ENCODE data around the gene RNF150. TPM values are rescaled to one million over a fixed set of nuclear protein-coding genes. Genes with fewer than 3 reads are reported as not detected.

RNF150 gene
- polyA plus RNA-seq, 1 experiment = 9.8 TPM

DNA sequence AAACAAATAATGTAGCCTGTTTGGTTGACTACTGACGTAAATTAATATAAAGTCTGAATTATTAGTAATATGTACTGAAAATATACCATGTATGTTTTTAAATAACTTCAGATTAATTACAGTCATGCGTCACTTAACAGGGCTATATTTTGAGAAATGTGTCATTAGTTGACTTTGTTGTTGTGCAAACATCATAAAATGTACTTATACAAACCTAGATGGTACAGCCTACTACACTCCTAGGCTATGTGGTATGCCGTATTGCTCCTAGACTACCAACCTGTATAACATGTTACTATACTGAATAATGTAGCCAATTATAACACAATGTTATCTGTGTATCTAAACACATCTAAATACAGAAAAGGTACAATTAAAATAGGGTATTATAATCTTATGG lies 66.6 kb downstream of the RNF150 start:
- Histone ChIP-seq H3K9me3 (ENCODE audit: control insufficient read depth, insufficient read depth, low read length) (no peaks in the 10 kb centered on the region), H3K4me3 (ENCODE audit: low read depth, low read length) (no peak overlapping the region), H3K27ac (ENCODE audit: low read depth, low read length) (no peak overlapping the region), H3K27me3 (ENCODE audit: control insufficient read depth, insufficient read depth, low read length) (no peaks in the 10 kb centered on the region)
- CTCF ChIA-PET = no interaction called here
- DNase-seq (ENCODE audit: low read depth, low spot score) = no peak
- no peak for TF ChIP-seq CTCF (IDR thresholded peaks at IDR 0.05; ENCODE audit: low read depth, low read length)
- POLR2A ChIA-PET = no interaction called here

GRCh38 chr4:141065872-141066271 lies 67.4 kb downstream of the RNF150 start:
- DNase-seq (ENCODE audit: low read depth, low spot score) = no peak
- CTCF ChIA-PET = interaction anchor here (0.7 to 1.0 kb wide), 2 partner anchors 68 to 182 kb away, joined by 3 read pairs; no protein-coding TSS in a partner anchor

DNA sequence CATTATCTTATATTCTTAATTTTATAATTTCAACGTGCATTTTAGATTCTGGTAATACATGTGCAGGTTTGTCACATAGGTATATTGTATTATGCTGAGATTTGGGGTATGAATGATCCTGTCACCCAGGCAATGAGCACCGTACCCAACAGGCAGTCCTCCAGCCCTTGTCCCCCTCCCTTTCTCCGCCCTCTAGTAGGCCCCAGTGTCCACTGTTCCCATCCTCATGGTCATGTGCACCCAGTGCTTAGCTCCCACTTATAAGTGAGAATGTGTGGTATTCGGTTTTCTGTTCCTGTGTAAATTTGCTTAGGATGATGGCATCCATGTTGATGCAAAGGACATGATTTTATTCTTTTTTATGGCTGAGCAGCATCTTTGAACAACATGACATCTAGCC lies 70.6 kb downstream of the RNF150 start:
- Histone ChIP-seq H3K9me3 (ENCODE audit: control insufficient read depth, insufficient read depth, low read length) (no peaks in the 10 kb centered on the region), H3K27ac (ENCODE audit: low read depth, low read length) (no peak overlapping the region), H3K4me3 (ENCODE audit: low read depth, low read length) (no peak overlapping the region), H3K27me3 (ENCODE audit: control insufficient read depth, insufficient read depth, low read length) (no peaks in the 10 kb centered on the region)
- no peak for TF ChIP-seq CTCF (IDR thresholded peaks at IDR 0.05; ENCODE audit: low read depth, low read length)
- no peak for DNase-seq (ENCODE audit: low read depth, low spot score)
- ChIA-PET POLR2A (no interaction called here), CTCF (no interaction called here)

More at GRCh38 chr4:141065872-141066271, 67.4 kb downstream of the RNF150 start:
- H3K9me3 ChIP-seq (ENCODE audit: control insufficient read depth, insufficient read depth, low read length) = no peaks in the 10 kb centered on the region
- H3K27me3 ChIP-seq (ENCODE audit: control insufficient read depth, insufficient read depth, low read length) = no peaks in the 10 kb centered on the region
- no peak overlapping the region for H3K4me3 ChIP-seq (ENCODE audit: low read depth, low read length)
- no peak overlapping the region for H3K27ac ChIP-seq (ENCODE audit: low read depth, low read length)
- POLR2A ChIA-PET = no interaction called here
- TF ChIP-seq CTCF (IDR thresholded peaks at IDR 0.05; ENCODE audit: low read depth, low read length) = no peak

DNA sequence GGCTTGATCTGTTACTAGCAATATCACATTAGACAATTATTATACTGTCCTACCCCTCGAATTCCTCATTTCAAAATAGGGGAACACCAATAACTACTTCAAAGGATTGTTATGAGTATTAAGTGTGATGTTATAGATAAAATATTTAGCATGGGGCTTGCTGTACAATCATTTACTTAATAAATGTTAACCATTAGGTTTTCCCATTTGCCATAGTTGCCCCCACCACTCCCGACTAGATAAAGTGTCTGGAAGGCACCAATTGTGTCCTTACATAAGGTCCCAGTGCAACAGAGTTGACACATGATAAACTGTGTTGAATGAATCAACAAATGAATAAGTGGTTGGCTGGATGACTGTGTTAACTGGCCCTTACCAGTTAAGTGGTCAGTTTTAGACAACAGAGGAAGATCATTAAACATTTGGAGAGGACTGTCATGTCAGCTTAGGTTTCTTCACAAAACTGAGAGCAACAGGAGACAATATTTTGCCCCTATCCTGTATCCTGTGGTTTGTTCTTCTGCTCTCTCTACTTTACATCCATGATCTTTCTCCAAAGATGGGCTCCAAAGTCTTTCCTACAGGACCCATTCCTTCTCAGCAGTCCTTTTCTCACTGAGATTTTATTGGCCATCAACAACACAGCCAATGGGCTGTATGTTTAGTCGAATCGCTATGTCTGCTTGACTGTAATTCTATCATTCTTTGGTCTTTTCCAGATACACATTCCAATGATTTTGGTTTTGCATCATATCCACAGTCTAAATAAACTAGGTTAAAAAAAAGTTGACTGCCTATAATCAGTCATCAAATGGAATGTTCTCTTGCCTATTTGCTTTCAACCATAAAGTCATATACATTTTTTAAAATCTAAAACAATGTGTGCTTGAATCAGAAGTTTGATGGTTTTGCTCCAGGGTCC lies 74.4 kb downstream of the RNF150 start:
- Histone ChIP-seq H3K27me3 (ENCODE audit: control insufficient read depth, insufficient read depth, low read length) (no peaks in the 10 kb centered on the region), H3K27ac (ENCODE audit: low read depth, low read length) (peak overlapping the region; percentile 54), H3K4me3 (ENCODE audit: low read depth, low read length) (no peak overlapping the region), H3K9me3 (ENCODE audit: control insufficient read depth, insufficient read depth, low read length) (no peaks in the 10 kb centered on the region)
- DNase-seq (ENCODE audit: low read depth, low spot score) = peak; percentile 63
- ChIA-PET POLR2A (interaction anchor here (0.7 kb wide), 1 partner anchor 12 kb away, joined by 5 read pairs; no protein-coding TSS in a partner anchor), CTCF (interaction anchor here (0.7 kb wide), 1 partner anchor 1474 kb away, joined by 3 read pairs; no protein-coding TSS in a partner anchor)
- TF ChIP-seq CTCF (IDR thresholded peaks at IDR 0.05; ENCODE audit: low read depth, low read length) = no peak

DNA sequence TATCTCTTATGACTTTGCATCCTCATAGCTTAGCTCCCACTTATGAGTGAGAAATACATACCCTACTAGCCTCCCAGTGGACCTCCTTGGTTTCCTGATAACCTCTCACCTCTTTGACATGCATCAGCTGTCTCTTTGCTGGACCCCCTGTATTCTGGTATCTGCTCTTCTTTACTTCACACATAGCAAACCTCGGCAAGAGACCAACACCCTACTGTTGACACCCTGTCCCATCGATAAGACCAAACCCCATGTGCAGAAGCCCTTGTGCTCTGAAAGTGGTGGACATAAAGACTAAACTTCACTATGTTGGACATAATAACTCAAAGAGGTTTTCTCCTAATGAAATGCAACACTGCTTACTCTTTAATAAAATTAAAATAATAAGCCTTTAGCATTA lies 75.7 kb downstream of the RNF150 start:
- H3K9me3 ChIP-seq (ENCODE audit: control insufficient read depth, insufficient read depth, low read length) = no peaks in the 10 kb centered on the region
- H3K27ac ChIP-seq (ENCODE audit: low read depth, low read length) = no peak overlapping the region
- POLR2A ChIA-PET = no interaction called here
- DNase-seq (ENCODE audit: low read depth, low spot score) = no peak
- no peak for TF ChIP-seq CTCF (IDR thresholded peaks at IDR 0.05; ENCODE audit: low read depth, low read length)
- H3K4me3 ChIP-seq (ENCODE audit: low read depth, low read length) = no peak overlapping the region
- H3K27me3 ChIP-seq (ENCODE audit: control insufficient read depth, insufficient read depth, low read length) = no peaks in the 10 kb centered on the region
- CTCF ChIA-PET = interaction anchor here (2.7 kb wide), 1 partner anchor 76 kb away, joined by 7 read pairs; the partner anchor contains the start of gene RNF150

Data from AG04450 (cell line).